T-helper 1 cell treated with Interleukin-12 subunit alpha and Interleukin-12 subunit beta and Interleukin-4 antibody, amounts not matched to agents 30 μg/mL and 1 μg/mL, for 36 hours (primary cell): ENCODE data around the gene STS.

Experiments
- H3K27ac Mint-ChIP-seq: one replicate; pipeline ENCODE4 v1.8.0; 2021; ENCODE audit warnings: mild to moderate bottlenecking, mixed read lengths
- H3K27me3 Mint-ChIP-seq: one replicate; pipeline ENCODE4 v1.8.0; 2021; ENCODE audit warnings: low read depth, mixed read lengths
- H3K36me3 Mint-ChIP-seq: one replicate; pipeline ENCODE4 v1.8.0; 2021; ENCODE audit warnings: low read depth, mixed read lengths
- H3K4me1 Mint-ChIP-seq: one replicate; pipeline ENCODE4 v1.8.0; 2021; ENCODE audit warnings: low read depth, mixed read lengths
- H3K4me3 Mint-ChIP-seq: one replicate; pipeline ENCODE4 v1.8.0; 2021; ENCODE audit warnings: mild to moderate bottlenecking, moderate library complexity, mixed read lengths
- H3K9me3 Mint-ChIP-seq: one replicate; pipeline ENCODE4 v1.8.0; 2021; ENCODE audit warnings: mixed read lengths

Gene STS

DNA sequence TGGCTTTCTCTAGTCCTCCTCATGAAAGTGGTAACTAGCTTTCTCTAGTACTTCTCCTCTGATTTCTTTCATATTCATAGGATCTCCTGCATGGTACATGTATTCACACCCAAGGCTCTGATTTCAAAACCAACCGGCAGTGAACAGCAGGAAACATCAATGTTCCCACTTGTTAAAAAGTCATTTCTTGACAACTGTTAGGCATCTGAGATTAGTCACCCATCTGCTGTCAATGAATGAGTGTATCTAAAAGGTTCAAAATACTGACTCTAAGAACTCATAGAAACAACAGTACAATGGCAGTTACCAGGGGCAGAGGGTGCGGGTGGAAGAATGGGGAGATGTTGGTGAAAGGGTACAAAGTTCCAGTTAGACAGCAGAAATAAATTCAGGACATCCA, 31.9 kb downstream of the STS start:
- Mint-ChIP-seq H3K9me3 (no peaks in the 10 kb centered on the region), H3K27me3 (no peaks in the 10 kb centered on the region), H3K27ac (no peak overlapping the region), H3K4me3 (no peak overlapping the region), H3K4me1 (no peaks in the 10 kb centered on the region), H3K36me3 (no peaks in the 10 kb centered on the region)

DNA sequence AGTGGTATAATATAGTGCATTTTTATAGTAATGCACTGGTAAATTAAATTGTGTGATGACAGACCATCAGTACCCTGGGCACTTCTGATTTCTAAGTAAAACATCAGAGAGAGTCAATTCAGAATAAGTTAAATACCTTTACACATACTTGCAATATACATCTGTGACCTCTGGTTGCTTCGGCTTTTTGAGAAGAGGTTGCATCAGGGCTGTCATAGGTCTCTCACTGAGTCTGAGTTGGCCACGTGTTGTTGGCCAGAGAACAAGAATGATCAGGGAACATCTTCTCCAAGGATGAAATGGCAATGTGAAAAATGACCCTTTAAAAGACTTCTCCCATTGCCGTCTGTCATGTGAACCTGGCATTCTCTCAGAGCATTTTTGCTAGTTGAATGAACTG, 37.3 kb downstream of the STS start:
- Mint-ChIP-seq H3K4me3 (no peak overlapping the region), H3K27ac (no peak overlapping the region), H3K9me3 (no peaks in the 10 kb centered on the region), H3K27me3 (no peaks in the 10 kb centered on the region), H3K36me3 (no peaks in the 10 kb centered on the region), H3K4me1 (no peaks in the 10 kb centered on the region)

DNA sequence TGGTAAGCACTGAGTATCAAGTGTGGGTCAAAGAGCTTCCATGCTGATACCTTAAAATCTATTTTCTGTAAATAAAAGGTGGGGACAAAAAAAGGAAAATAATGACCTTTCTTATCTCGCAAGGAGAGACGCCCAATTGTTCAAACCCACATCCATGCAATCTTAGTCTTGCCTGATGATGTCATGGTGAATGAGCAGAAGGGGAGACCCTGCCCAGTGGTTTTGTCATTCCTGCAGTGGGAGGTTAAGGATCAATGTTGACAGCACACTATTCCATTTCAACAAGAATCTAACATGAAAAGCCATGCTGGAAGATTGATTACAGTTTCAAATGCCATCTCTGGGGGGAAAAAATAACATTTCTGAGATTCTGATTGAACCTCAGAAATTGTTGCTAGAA, 41.2 kb downstream of the STS start:
- Mint-ChIP-seq H3K27ac (no peak overlapping the region), H3K36me3 (no peaks in the 10 kb centered on the region), H3K4me3 (no peak overlapping the region), H3K27me3 (no peaks in the 10 kb centered on the region), H3K9me3 (no peaks in the 10 kb centered on the region), H3K4me1 (no peaks in the 10 kb centered on the region)

DNA sequence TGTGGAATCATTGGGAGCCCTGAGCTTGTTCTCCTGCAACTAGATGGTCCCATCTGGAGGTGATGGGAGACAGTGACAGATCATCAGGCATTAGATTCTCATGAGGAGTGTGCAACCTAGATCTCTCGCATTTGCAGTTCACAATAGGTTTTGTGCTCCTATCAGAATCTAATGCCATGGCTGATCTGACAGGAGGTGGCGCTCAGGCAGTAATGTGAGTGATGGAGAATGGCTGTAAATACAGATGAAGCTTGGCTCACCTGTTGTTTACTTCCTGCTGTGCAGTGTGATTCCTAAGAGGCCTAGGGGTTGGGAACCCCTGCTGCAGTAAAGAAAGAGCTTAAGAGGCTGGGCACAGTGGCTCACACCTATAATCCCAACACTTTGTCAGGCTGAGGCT, 42.6 kb downstream of the STS start:
- no peaks in the 10 kb centered on the region for H3K9me3 Mint-ChIP-seq
- H3K27ac Mint-ChIP-seq = no peak overlapping the region
- H3K36me3 Mint-ChIP-seq = no peaks in the 10 kb centered on the region
- H3K4me3 Mint-ChIP-seq = no peak overlapping the region
- no peaks in the 10 kb centered on the region for H3K4me1 Mint-ChIP-seq
- no peaks in the 10 kb centered on the region for H3K27me3 Mint-ChIP-seq

DNA sequence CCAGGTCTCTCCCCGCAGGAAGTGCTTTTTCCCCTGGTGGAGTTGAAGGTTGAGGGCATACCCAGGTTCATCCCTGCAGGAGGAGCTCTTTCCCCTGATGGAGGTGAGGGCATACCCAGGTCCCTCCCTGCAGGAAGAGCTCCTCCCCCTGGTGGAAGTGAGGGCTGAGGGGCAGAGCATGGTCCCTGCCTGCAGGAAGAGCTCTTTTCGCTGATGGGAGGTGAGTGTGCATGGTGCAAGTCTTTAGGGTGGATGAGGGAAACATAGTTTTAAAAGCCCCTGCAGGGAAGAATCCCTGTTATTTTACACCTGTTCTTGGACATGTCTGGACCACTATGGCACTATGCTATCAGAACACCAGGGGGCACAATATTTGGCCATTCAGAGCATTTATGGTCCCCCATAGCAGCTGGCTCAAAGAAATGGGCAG, 44.2 kb downstream of the STS start:
- H3K9me3 Mint-ChIP-seq = no peaks in the 10 kb centered on the region
- no peak overlapping the region for H3K27ac Mint-ChIP-seq
- no peak overlapping the region for H3K4me3 Mint-ChIP-seq
- no peaks in the 10 kb centered on the region for H3K4me1 Mint-ChIP-seq
- no peaks in the 10 kb centered on the region for H3K27me3 Mint-ChIP-seq
- H3K36me3 Mint-ChIP-seq = no peaks in the 10 kb centered on the region

DNA sequence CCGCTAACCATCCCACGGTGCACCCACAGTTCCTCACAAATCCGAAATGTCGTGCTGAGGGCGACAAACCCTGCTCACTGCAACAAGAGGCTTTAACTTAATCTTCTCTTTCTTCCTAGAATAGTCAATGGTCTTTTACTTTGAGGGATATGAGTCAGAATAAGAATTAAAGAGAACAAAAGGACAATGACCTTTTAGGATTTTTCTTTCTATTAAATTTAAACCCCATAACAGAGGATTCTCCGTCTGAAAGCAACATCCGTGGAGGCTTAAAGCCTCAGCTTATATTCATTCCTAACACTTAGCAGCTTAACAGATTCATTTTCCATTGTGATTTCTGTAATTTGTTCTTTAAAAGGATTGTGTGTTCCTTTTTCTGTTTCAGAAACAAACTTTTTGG, 45.4 kb downstream of the STS start:
- Mint-ChIP-seq H3K4me3 (no peak overlapping the region), H3K27me3 (no peaks in the 10 kb centered on the region), H3K9me3 (no peaks in the 10 kb centered on the region), H3K27ac (no peak overlapping the region), H3K4me1 (no peaks in the 10 kb centered on the region), H3K36me3 (no peaks in the 10 kb centered on the region)

DNA sequence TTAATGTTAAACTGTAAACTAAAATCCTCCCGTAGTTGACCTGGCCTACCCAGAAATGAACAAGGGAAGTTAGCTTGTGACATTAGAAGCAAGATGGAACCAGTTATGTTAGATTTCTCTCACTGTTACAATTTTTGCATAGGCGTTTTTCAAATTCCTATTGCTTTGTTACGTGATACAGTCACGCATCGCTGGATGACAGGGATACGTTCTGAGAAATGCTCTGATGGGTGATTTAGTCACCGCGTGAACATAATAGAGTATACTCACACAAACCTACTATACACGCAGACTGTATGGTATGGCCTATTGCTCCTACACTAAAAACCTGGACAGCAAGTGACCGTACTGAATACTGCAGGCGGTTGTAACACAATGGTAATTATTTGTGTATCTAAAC, 47.1 kb downstream of the STS start:
- Mint-ChIP-seq H3K9me3 (no peaks in the 10 kb centered on the region), H3K27ac (no peak overlapping the region), H3K36me3 (no peaks in the 10 kb centered on the region), H3K4me3 (no peak overlapping the region), H3K4me1 (no peaks in the 10 kb centered on the region), H3K27me3 (no peaks in the 10 kb centered on the region)
